A673 (cell line): Measurements from ENCODE around the gene ASB10. TPM values are rescaled to one million over a fixed set of nuclear protein-coding genes. Genes with fewer than 3 reads are reported as not detected.

Experiments
- BruUV-seq: library from RNA; stranded (reverse); fragments of 400-500 nt; replicated peaks from 2 replicates; lab custom pipeline; 2021; lab: Mats Ljungman, UMichigan
- CTCF ChIA-PET: fragments of 300-600 bp; sonication (Branson Sonifier 250); formaldehyde crosslinking; loops from one replicate; lab custom pipeline; 2022; ENCODE audit warnings: antibody characterized with exemption; lab: Charles Lee
- POLR2A ChIA-PET: fragments of 300-600 bp; sonication (Branson Sonifier 250); formaldehyde crosslinking; loops from one replicate; lab custom pipeline; 2022; ENCODE audit warnings: antibody characterized with exemption; ENCODE audit not compliant: low non-redundant PET; lab: Charles Lee
- DNase-seq: peaks from one replicate; pipeline ENCODE4 v3.0.0-alpha.2; 2015; ENCODE audit warnings: low spot score
- H3K27ac ChIP-seq: fragments of 200-600 bp; sonication (generic); 2 replicates; pipeline ENCODE4 v1.5.1; 2016; ENCODE audit warnings: mixed run types, low read depth, mild to moderate bottlenecking, mixed read lengths, antibody characterized with exemption, low read length; ENCODE audit not compliant: poor library complexity, severe bottlenecking
- H3K27me3 ChIP-seq: fragments of 200-600 bp; sonication (generic); replicated peaks from 2 replicates; pipeline ENCODE4 v1.6.1; 2017; ENCODE audit warnings: mixed run types, low read depth, mild to moderate bottlenecking, mixed read lengths, antibody characterized with exemption, low read length; ENCODE audit not compliant: insufficient read depth, poor library complexity
- H3K36me3 ChIP-seq: fragments of 200-600 bp; sonication (generic); 2 replicates; pipeline ENCODE4 v1.6.1; 2016; ENCODE audit warnings: mixed run types, mild to moderate bottlenecking, mixed read lengths, antibody characterized with exemption, low read length; ENCODE audit not compliant: insufficient read depth, poor library complexity, severe bottlenecking
- H3K4me1 ChIP-seq: fragments of 200-600 bp; sonication (generic); 2 replicates; pipeline ENCODE4 v1.6.1; 2017; ENCODE audit warnings: mixed run types, mild to moderate bottlenecking, mixed read lengths, antibody characterized with exemption, low read length; ENCODE audit not compliant: insufficient read depth, poor library complexity, severe bottlenecking
- H3K4me3 ChIP-seq: fragments of 200-600 bp; sonication (generic); 2 replicates; pipeline ENCODE4 v1.5.1; 2016; ENCODE audit warnings: low read depth, mixed run types, mild to moderate bottlenecking, mixed read lengths, low read length; ENCODE audit not compliant: poor library complexity, severe bottlenecking
- H3K9me3 ChIP-seq: fragments of 200-600 bp; sonication (generic); 2 replicates; pipeline ENCODE4 v1.6.1; 2016; ENCODE audit warnings: mixed run types, low read depth, mild to moderate bottlenecking, mixed read lengths, antibody characterized with exemption, low read length; ENCODE audit not compliant: poor library complexity, severe bottlenecking
- CTCF ChIP-seq: fragments of 300-800, 200-600 bp; sonication (generic); conservative IDR thresholded peaks from 2 replicates; pipeline ENCODE4 v1.5.1; 2017; ENCODE audit warnings: low read depth, mild to moderate bottlenecking, antibody characterized with exemption, low read length, moderate library complexity, mixed read lengths
- EZH2 ChIP-seq: fragments of 200-600 bp; sonication (generic); IDR thresholded peaks from 2 replicates; pipeline ENCODE4 v1.6.1; 2017; ENCODE audit warnings: borderline replicate concordance, low read depth, mild to moderate bottlenecking, mixed read lengths, antibody characterized with exemption, low read length; ENCODE audit not compliant: poor library complexity, severe bottlenecking
- intact Hi-C: fragments of 100-400 bp; cut with micrococcal nuclease; formaldehyde crosslinking; loops from one replicate; pipeline ENCODE4 v1.10.0; 2022; ENCODE audit not compliant: unreplicated experiment
- total RNA-seq: library from RNA; stranded (reverse); gene quantifications from 2 replicates; pipeline ENCODE4 v1.2.3, GENCODE V29; 2021

ASB10 gene
- total RNA-seq, 1 experiment from 2014 or later = not detected

DNA sequence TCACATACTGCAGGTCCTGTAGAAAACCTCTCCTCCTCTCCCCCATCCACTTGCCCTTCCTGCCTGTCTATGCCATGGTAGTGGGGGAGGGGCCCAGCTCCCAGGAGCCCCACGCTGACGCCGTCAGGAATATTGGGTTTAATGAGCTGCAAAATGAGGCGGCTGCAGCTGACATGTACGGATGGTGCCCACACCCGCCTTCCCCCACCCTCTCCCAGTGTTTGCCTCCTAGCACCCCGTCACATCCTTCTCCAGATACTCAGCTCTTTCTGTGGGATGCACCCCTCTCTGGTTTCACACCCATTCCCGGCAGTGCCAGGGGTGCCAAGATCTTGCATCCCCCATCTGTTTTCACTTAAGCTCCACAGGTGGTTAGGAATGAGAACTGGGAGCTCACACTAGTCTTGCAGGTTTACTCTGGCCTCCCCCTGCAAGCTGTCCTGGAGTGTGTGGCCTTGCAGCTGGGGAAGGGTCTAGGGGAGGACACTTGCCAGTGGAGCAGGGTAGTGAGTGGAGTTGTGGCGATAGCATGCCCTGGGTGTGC, 45.7 kb downstream of the ASB10 start:
- intact Hi-C loops = no loop called here
- Histone ChIP-seq H3K4me3 (no peak overlapping the region), H3K36me3 (peaks cover 24% of the 10 kb centered on the region), H3K4me1 (no peaks in the 10 kb centered on the region), H3K27ac (no peak overlapping the region), H3K9me3 (no peaks in the 10 kb centered on the region), H3K27me3 (no peaks in the 10 kb centered on the region)
- CTCF ChIA-PET = interaction anchor here (1.3 kb wide), 1 partner anchor 17 kb away, joined by 3 read pairs; no protein-coding TSS in a partner anchor
- TF ChIP-seq EZH2 (no peak), CTCF (no peak)
- POLR2A ChIA-PET = no interaction called here
- BruUV-seq = no TSS peak
- DNase-seq = no peak

GRCh38 chr7:151140826-151141225, 46.2 kb downstream of the ASB10 start:
- Histone ChIP-seq H3K4me1 (no peaks in the 10 kb centered on the region), H3K4me3 (no peak overlapping the region), H3K27ac (no peak overlapping the region), H3K9me3 (no peaks in the 10 kb centered on the region), H3K27me3 (no peaks in the 10 kb centered on the region), H3K36me3 (peaks cover 24% of the 10 kb centered on the region)
- no peak for TF ChIP-seq EZH2
- no peak for TF ChIP-seq CTCF
- intact Hi-C loops = no loop called here
- ChIA-PET POLR2A (no interaction called here), CTCF (interaction anchor here (1.3 kb wide), 1 partner anchor 17 kb away, joined by 3 read pairs; no protein-coding TSS in a partner anchor)
- no TSS peak for BruUV-seq
- DNase-seq = no peak

- CTCF ChIA-PET = interaction anchor here (1.1 kb wide), 1 partner anchor 16 kb away, joined by 3 read pairs; no protein-coding TSS in a partner anchor
- no TSS peak for BruUV-seq
- POLR2A ChIA-PET = no interaction called here
Observed at GRCh38 chr7:151139791-151140190, 47.3 kb downstream of the ASB10 start.

More at GRCh38 chr7:151139791-151140190, 47.3 kb downstream of the ASB10 start:
- Histone ChIP-seq H3K36me3 (peaks cover 25% of the 10 kb centered on the region), H3K27ac (no peak overlapping the region), H3K4me1 (no peaks in the 10 kb centered on the region), H3K9me3 (no peaks in the 10 kb centered on the region), H3K4me3 (no peak overlapping the region), H3K27me3 (no peaks in the 10 kb centered on the region)
- intact Hi-C loops = no loop called here
- DNase-seq = no peak
- no peak for TF ChIP-seq CTCF
- no peak for TF ChIP-seq EZH2
